HL-60 (cell line): ENCODE measurements around the gene SORL1.

ENCODE experiments used
- DNase-seq, 2 experiments: peaks; one replicate each; pipeline ENCODE4 v3.0.0-alpha.2; 2010 to 2020; ENCODE audit warnings: low read depth in 1 of 2, low spot score in 1 of 2
- H3K27ac ChIP-seq: fragments of 250-450 bp; sonication (Bioruptor Pico); replicated peaks from 2 replicates; pipeline ENCODE4 v1.5.1; 2020; ENCODE audit warnings: mild to moderate bottlenecking, moderate library complexity
- H3K27me3 ChIP-seq: fragments of 250-450 bp; sonication (Bioruptor Pico); 2 replicates; pipeline ENCODE4 v1.5.1; 2021; ENCODE audit warnings: mild to moderate bottlenecking, moderate library complexity; ENCODE audit not compliant: insufficient read depth, poor library complexity, severe bottlenecking
- H3K4me3 ChIP-seq: replicated peaks from 2 replicates; pipeline ENCODE4 v1.5.1; 2011; ENCODE audit warnings: mild to moderate bottlenecking, control low read depth, low read length; ENCODE audit not compliant: insufficient read depth
- CTCF ChIP-seq: IDR thresholded peaks from one replicate; pipeline ENCODE4 v1.5.1; 2011; ENCODE audit warnings: low read length, control low read depth, inconsistent platforms; ENCODE audit not compliant: insufficient read depth
- GABPA ChIP-seq: IDR thresholded peaks from 2 replicates; pipeline ENCODE4 v1.6.1; 2012; ENCODE audit warnings: low read depth
- POLR2AphosphoS5 ChIP-seq: IDR thresholded peaks from 2 replicates; pipeline ENCODE4 v1.6.1; 2012; ENCODE audit warnings: low read depth
- REST ChIP-seq: IDR thresholded peaks from 2 replicates; pipeline ENCODE4 v1.6.1; 2012; ENCODE audit warnings: low read depth; ENCODE audit not compliant: insufficient replicate concordance
- SPI1 ChIP-seq: IDR thresholded peaks from 2 replicates; pipeline ENCODE4 v1.6.1; 2012; ENCODE audit warnings: low read depth, mild to moderate bottlenecking, borderline replicate concordance

Gene SORL1

GRCh38 chr11:121515335-121515671 is 63.2 kb downstream of the SORL1 start:
- no peak for DNase-seq
- no peak overlapping the region for H3K27ac ChIP-seq
- H3K4me3 ChIP-seq: no peak overlapping the region
- H3K27me3 ChIP-seq: no peaks in the 10 kb centered on the region
- no peak for TF ChIP-seq REST

- TF ChIP-seq CTCF (no peak), REST (no peak), SPI1 (no peak), GABPA (no peak), POLR2AphosphoS5 (no peak)
- DNase-seq: no peak
- Histone ChIP-seq H3K4me3 (no peak overlapping the region), H3K27ac (no peak overlapping the region), H3K27me3 (no peaks in the 10 kb centered on the region)
Measured at GRCh38 chr11:121517996-121518395, 65.9 kb downstream of the SORL1 start.

- Histone ChIP-seq H3K4me3 (no peak overlapping the region), H3K27ac (no peak overlapping the region), H3K27me3 (no peaks in the 10 kb centered on the region)
- DNase-seq: peak in 1 of 2 experiments; percentile 21
- no peak for TF ChIP-seq CTCF
- TF ChIP-seq SPI1: no peak
- TF ChIP-seq GABPA: no peak
- TF ChIP-seq POLR2AphosphoS5: no peak
- TF ChIP-seq REST: no peak
Measured at GRCh38 chr11:121520243-121521144, 68.4 kb downstream of the SORL1 start.
